Measurements from ENCODE around the gene REM2.

DNA sequence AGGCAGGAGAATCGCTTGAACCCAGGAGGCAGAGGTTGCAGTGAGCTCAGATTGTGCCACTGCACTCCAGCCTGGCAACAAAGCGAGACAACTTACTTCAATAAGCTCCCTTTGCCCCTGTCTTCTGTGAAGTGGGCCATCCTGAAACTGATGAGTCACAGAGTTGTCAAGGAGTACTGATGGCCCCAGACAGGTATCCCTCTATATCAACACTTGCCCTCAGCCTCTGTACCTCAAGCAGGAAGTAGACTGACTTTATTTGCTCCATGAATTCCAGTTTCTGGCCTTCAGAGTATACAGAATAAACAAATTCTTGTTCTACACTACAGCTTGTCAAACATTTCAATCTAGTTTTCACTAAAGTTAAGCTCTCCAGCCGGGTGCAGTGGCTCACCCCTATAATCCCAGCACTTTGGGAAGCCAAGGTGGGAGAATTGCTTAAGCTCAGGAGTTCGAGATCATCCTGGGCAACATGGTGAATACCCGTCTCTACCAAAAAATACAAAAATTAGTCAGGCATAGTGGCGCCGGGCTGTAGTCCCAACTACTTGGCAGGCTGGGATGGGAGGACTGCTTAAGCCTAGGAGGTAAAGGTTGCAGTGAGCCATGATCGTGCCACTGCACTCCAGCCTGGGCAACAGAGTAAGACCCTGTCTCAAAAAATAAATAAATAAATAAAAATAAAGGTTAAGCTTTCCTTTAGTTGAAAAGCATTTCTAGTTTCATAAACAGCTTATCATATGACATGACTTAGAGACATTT lies 27.9 kb upstream of the REM2 start:
- TF ChIP-seq EZH2 (IDR thresholded peaks at IDR 0.05; ENCODE audit: low read length, unreplicated experiment), result no peak
- TF ChIP-seq, protein P1, sequence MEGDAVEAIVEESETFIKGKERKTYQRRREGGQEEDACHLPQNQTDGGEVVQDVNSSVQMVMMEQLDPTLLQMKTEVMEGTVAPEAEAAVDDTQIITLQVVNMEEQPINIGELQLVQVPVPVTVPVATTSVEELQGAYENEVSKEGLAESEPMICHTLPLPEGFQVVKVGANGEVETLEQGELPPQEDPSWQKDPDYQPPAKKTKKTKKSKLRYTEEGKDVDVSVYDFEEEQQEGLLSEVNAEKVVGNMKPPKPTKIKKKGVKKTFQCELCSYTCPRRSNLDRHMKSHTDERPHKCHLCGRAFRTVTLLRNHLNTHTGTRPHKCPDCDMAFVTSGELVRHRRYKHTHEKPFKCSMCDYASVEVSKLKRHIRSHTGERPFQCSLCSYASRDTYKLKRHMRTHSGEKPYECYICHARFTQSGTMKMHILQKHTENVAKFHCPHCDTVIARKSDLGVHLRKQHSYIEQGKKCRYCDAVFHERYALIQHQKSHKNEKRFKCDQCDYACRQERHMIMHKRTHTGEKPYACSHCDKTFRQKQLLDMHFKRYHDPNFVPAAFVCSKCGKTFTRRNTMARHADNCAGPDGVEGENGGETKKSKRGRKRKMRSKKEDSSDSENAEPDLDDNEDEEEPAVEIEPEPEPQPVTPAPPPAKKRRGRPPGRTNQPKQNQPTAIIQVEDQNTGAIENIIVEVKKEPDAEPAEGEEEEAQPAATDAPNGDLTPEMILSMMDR (conservative IDR thresholded peaks at IDR 0.05; ENCODE audit: low read depth, low read length), result no peak
